Measurements from ENCODE around the gene CLEC1B.
"Not testable (repeated sequence)": the region's sequence is repeated elsewhere in the genome, so short reads cannot be mapped to it uniquely, and the experiment has no call there.

Gene CLEC1B

GRCh38 chr12:9973949-9974348 lies 25.0 kb downstream of the CLEC1B start:
- no peak for DNase-seq

GRCh38 chr12:9971181-9971580 lies 27.7 kb downstream of the CLEC1B start, which contains the start of gene CLEC12A:
TSS of gene CLEC12A (plus strand) at chr12:9971409. CDS start at chr12:9971597, 188 bp downstream.
- DNase-seq = no peak

GRCh38 chr12:9969673-9970072 lies 29.2 kb downstream of the CLEC1B start:
- DNase-seq = no peak

- DNase-seq = no peak
These were observed 37.0 kb downstream of the CLEC1B start for GRCh38 chr12:9961901-9962300.

GRCh38 chr12:9961106-9961505 lies 37.8 kb downstream of the CLEC1B start:
- no peak for DNase-seq

GRCh38 chr12:9960590-9960989 lies 38.3 kb downstream of the CLEC1B start:
- DNase-seq = no peak

GRCh38 chr12:9957834-9958233 lies 41.1 kb downstream of the CLEC1B start:
- DNase-seq = no peak

- not testable (repeated sequence) for DNase-seq
These were observed 45.8 kb downstream of the CLEC1B start for GRCh38 chr12:9952954-9953729.

GRCh38 chr12:9951026-9951675 lies 47.8 kb downstream of the CLEC1B start:
- peak; percentile 55 for DNase-seq

GRCh38 chr12:9948606-9949296 lies 50.2 kb downstream of the CLEC1B start:
- DNase-seq = no peak

- DNase-seq = no peak
These were observed 51.2 kb downstream of the CLEC1B start for GRCh38 chr12:9947674-9948073.

- no peak for DNase-seq
These were observed 54.5 kb downstream of the CLEC1B start for GRCh38 chr12:9944391-9944790.

GRCh38 chr12:9943240-9943639 lies 55.7 kb downstream of the CLEC1B start:
- peak; percentile 14 for DNase-seq

All from CD4-positive, alpha-beta T cell treated with Interleukin-6 for 4 hours (primary cell).